GM21737 (cell line): Measurements from ENCODE around the gene LRRC40.

Source experiments
- ATAC-seq: cut with Tn5 transposase; IDR thresholded peaks from one replicate; pipeline ENCODE4 v1.9.1; 2021; ENCODE audit warnings: mild to moderate bottlenecking, moderate library complexity; ENCODE audit not compliant: unreplicated experiment

Gene LRRC40

GRCh38 chr1:70134148-70134547 lies 71.2 kb downstream of the LRRC40 start:
- no peak for ATAC-seq

- no peak for ATAC-seq
These were observed 88.3 kb downstream of the LRRC40 start for GRCh38 chr1:70117046-70117445.

GRCh38 chr1:70115315-70115714 lies 90.1 kb downstream of the LRRC40 start:
- no peak for ATAC-seq

- ATAC-seq: no peak
These were observed 92.5 kb downstream of the LRRC40 start for GRCh38 chr1:70112838-70113237.

GRCh38 chr1:70109241-70109640 lies 96.1 kb downstream of the LRRC40 start:
- ATAC-seq: no peak

- no peak for ATAC-seq
These were observed 101.6 kb downstream of the LRRC40 start for GRCh38 chr1:70103770-70104169.

GRCh38 chr1:70101774-70102173 lies 103.6 kb downstream of the LRRC40 start:
- ATAC-seq: no peak

GRCh38 chr1:70101231-70101630 lies 104.1 kb downstream of the LRRC40 start:
- no peak for ATAC-seq
